GM23338 (cell line): ENCODE measurements around the gene WNT4. TPM values are rescaled to one million over a fixed set of nuclear protein-coding genes. Genes with fewer than 3 reads are reported as not detected.

Source experiments
- ATAC-seq: fragments of 200-7000 bp; cut with Tn5 transposase; 3 replicates; pipeline ENCODE4 v1.9.1; 2020
- DNase-seq: peaks from one replicate; pipeline ENCODE4 v3.0.0-alpha.2; 2015; ENCODE audit warnings: low spot score
- H2AFZ ChIP-seq: fragments of 200-600 bp; sonication (generic); 2 replicates; pipeline ENCODE4 v1.8.0; 2016; ENCODE audit warnings: antibody characterized with exemption, mild to moderate bottlenecking, moderate library complexity
- H3F3A ChIP-seq: fragments of 200-600 bp; sonication (generic); replicated peaks from 2 replicates; pipeline ENCODE4 v1.8.0; 2017; ENCODE audit warnings: antibody characterized with exemption, mixed run types, low read depth
- H3K27ac ChIP-seq: fragments of 200-600 bp; sonication (generic); 2 replicates; pipeline ENCODE4 v1.6.1; 2016; ENCODE audit warnings: low read depth
- H3K27me3 ChIP-seq: fragments of 200-600 bp; sonication (generic); 2 replicates; pipeline ENCODE4 v1.8.0; 2016; ENCODE audit warnings: mild to moderate bottlenecking, mixed run types, moderate library complexity; ENCODE audit not compliant: insufficient read depth
- H3K36me3 ChIP-seq: fragments of 200-600 bp; sonication (generic); 2 replicates; pipeline ENCODE4 v1.8.0; 2016; ENCODE audit warnings: mild to moderate bottlenecking; ENCODE audit not compliant: insufficient read depth
- H3K4me1 ChIP-seq: fragments of 200-600 bp; sonication (generic); 2 replicates; pipeline ENCODE4 v1.8.0; 2016; ENCODE audit warnings: mild to moderate bottlenecking, moderate library complexity; ENCODE audit not compliant: insufficient read depth
- H3K4me2 ChIP-seq: fragments of 200-600 bp; sonication (generic); 2 replicates; pipeline ENCODE4 v1.7.1; 2017; ENCODE audit warnings: mixed run types
- H3K4me3 ChIP-seq: fragments of 200-600 bp; sonication (generic); 2 replicates; pipeline ENCODE4 v1.6.1; 2016; ENCODE audit warnings: mixed run types
- H3K79me2 ChIP-seq: fragments of 200-600 bp; sonication (generic); replicated peaks from 2 replicates; pipeline ENCODE4 v1.8.0; 2017; ENCODE audit warnings: mild to moderate bottlenecking; ENCODE audit not compliant: insufficient read depth
- H3K9me2 ChIP-seq: fragments of 200-600 bp; sonication (generic); 2 replicates; pipeline ENCODE4 v1.8.0; 2017; ENCODE audit not compliant: insufficient read depth
- H4K20me1 ChIP-seq: fragments of 200-600 bp; sonication (generic); replicated peaks from 2 replicates; pipeline ENCODE4 v1.8.0; 2017; ENCODE audit warnings: mild to moderate bottlenecking; ENCODE audit not compliant: insufficient read depth
- H3K27ac Mint-ChIP-seq: 2 replicates; pipeline ENCODE4 v1.8.0; 2020; ENCODE audit warnings: inconsistent platforms, mild to moderate bottlenecking, moderate library complexity, mixed read lengths
- H3K27me3 Mint-ChIP-seq: 3 replicates; pipeline ENCODE4 v1.8.0; 2022; ENCODE audit warnings: low read depth, mild to moderate bottlenecking, moderate library complexity, mixed read lengths, inconsistent platforms; ENCODE audit not compliant: insufficient read depth, poor library complexity
- H3K36me3 Mint-ChIP-seq: 3 replicates; pipeline ENCODE4 v1.8.0; 2021; ENCODE audit warnings: low read depth, mild to moderate bottlenecking, inconsistent platforms, moderate library complexity, mixed read lengths
- H3K4me1 Mint-ChIP-seq: 3 replicates; pipeline ENCODE4 v1.8.0; 2020; ENCODE audit warnings: mild to moderate bottlenecking, inconsistent platforms, mixed read lengths
- H3K4me3 Mint-ChIP-seq: 3 replicates; pipeline ENCODE4 v1.8.0; 2021; ENCODE audit warnings: moderate library complexity, mild to moderate bottlenecking, inconsistent platforms, mixed read lengths
- H3K9me3 Mint-ChIP-seq: 3 replicates; pipeline ENCODE4 v1.8.0; 2020; ENCODE audit warnings: moderate library complexity, mild to moderate bottlenecking, inconsistent platforms, mixed read lengths
- CREB1 ChIP-seq: fragments of 250-450 bp; sonication (Bioruptor Pico); IDR thresholded peaks from 2 replicates; pipeline ENCODE4 v1.5.0; 2020; ENCODE audit warnings: low read depth, mild to moderate bottlenecking, moderate library complexity
- CTCF ChIP-seq, 2 experiments: fragments of 200-600 bp in 1 of 2; sonication (generic) in 1 of 2; conservative IDR thresholded peaks; 2 replicates each; pipeline versions ENCODE4 v1.5.1 to v1.6.1; 2016 to 2017; ENCODE audit warnings: antibody characterized with exemption in 2 of 2, low read depth in 2 of 2, mild to moderate bottlenecking in 2 of 2, moderate library complexity in 1 of 2
- ETS1 ChIP-seq: IDR thresholded peaks from 2 replicates; pipeline ENCODE4 v1.6.1; 2016; ENCODE audit warnings: antibody characterized with exemption
- EZH2 ChIP-seq: fragments of 200-600 bp; sonication (generic); IDR thresholded peaks from one replicate; pipeline ENCODE4 v1.8.0; 2017; ENCODE audit warnings: antibody characterized with exemption, mild to moderate bottlenecking, low read depth; ENCODE audit not compliant: unreplicated experiment
- EZH2phosphoT487 ChIP-seq: fragments of 200-600 bp; sonication (generic); IDR thresholded peaks from one replicate; pipeline ENCODE4 v1.8.1; 2018; ENCODE audit warnings: antibody characterized with exemption; ENCODE audit not compliant: unreplicated experiment
- NANOG ChIP-seq: IDR thresholded peaks from 2 replicates; pipeline ENCODE4 v1.6.1; 2016; ENCODE audit warnings: antibody characterized with exemption, borderline replicate concordance
- POLR2AphosphoS5 ChIP-seq: IDR thresholded peaks from 2 replicates; pipeline ENCODE4 v1.6.1; 2016; ENCODE audit warnings: antibody characterized with exemption, low read depth
- STAT1 ChIP-seq: IDR thresholded peaks from one replicate; pipeline ENCODE4 v1.6.1; 2016; ENCODE audit warnings: antibody characterized with exemption; ENCODE audit not compliant: unreplicated experiment
- ZNF114 ChIP-seq: fragments of 250-450 bp; sonication (Bioruptor Pico); IDR thresholded peaks from 2 replicates; pipeline ENCODE4 v1.5.0; 2020; ENCODE audit warnings: mild to moderate bottlenecking, moderate library complexity
- polyA plus RNA-seq: library from polyadenylated mRNA; unstranded; fragments of >200 nt; fragmentation: Nextera tagmentation; extraction: Ambion mirVana; gene quantifications from 2 replicates; pipeline ENCODE4 v1.2.1, GENCODE V29; 2016
- total RNA-seq: library from RNA; depleted of rRNA; stranded (reverse); fragments of >200 nt; shearing (Covaris generic); gene quantifications from 2 replicates; pipeline ENCODE4 v1.2.3, GENCODE V29; 2014

The WNT4 gene
- total and polyA plus RNA-seq, 2 experiments from 2014 or later = 0.59 to 0.79 TPM

DNA sequence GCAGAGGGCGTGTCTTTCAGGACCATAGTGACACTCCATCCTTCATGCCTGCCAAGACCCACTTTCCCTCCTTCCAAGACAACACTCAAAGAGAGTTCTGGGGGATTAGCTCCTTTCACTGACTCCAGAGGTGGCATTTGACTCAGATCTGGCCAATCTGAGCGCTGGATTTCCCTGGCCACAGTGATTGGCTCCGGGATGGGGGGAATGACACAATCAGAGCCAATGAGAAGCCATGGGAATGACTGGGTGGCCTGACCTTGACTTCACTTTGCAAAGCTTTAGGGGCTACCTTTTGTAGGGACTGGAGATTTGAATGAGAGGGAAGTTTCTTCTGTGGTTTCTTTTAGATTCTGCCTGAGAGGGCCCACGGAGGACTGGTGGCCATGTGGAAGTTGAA, 26.9 kb upstream of the WNT4 start:
- Histone ChIP-seq H3K27me3 (no peaks in the 10 kb centered on the region), H3K27ac (no peak overlapping the region), H3K9me2 (no peaks in the 10 kb centered on the region), H3K4me1 (no peaks in the 10 kb centered on the region), H3K4me3 (no peak overlapping the region), H3K36me3 (no peaks in the 10 kb centered on the region), H3K4me2 (no peak overlapping the region), H2AFZ (no peak overlapping the region), H3F3A (no peaks in the 10 kb centered on the region), H4K20me1 (no peaks in the 10 kb centered on the region), H3K79me2 (no peaks in the 10 kb centered on the region)
- Mint-ChIP-seq H3K27me3 (peaks cover 6% of the 10 kb centered on the region), H3K36me3 (no peaks in the 10 kb centered on the region), H3K9me3 (peaks cover 3% of the 10 kb centered on the region; the same call in 1 of the 3 replicates), H3K4me1 (peaks cover 2% of the 10 kb centered on the region; the same call in 1 of the 3 replicates), H3K4me3 (no peak overlapping the region), H3K27ac (no peak overlapping the region)
- ATAC-seq = no peak
- TF ChIP-seq ETS1 (no peak), STAT1 (no peak), EZH2phosphoT487 (no peak), CREB1 (no peak), CTCF (conservative IDR thresholded peaks at IDR 0.05; ENCODE audit: low read depth in 2 of 2) (no peak)
- DNase-seq = no peak

DNA sequence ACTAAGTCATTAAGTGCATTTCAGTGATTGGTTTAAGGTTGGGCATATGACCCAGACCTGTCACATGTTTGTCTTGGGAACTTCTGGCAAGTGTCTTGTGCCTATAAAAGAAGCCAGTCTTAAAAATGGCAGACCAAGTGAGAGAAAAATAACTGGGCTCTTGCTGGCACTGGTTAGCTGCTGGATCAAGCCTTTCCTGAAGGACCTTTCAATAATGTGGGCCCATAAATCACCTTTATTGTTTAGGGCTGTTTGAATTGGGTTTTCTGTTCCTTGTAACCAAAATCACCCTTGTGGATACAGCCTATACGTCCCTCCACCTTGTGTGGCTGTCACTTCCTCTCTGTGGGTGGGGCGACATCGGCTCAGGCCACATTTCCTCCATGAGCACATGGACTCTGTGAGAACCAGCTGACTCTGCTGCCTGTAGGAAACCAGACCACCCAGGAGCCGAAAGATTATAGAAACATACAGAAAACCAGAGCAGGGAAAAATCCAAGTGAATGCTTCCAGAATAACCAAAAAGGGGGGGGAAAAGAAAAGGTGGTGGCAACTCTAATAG, 25.6 kb upstream of the WNT4 start:
- no peak overlapping the region for H3K27ac ChIP-seq

GRCh38 chr1:22166439-22166838, 23.5 kb upstream of the WNT4 start:
- no peak overlapping the region for H3K4me3 ChIP-seq
- no peaks in the 10 kb centered on the region for H3K79me2 ChIP-seq
- ATAC-seq (no peak), DNase-seq (no peak)
- Mint-ChIP-seq H3K4me3 (no peak overlapping the region), H3K27me3 (peaks cover 4% of the 10 kb centered on the region), H3K36me3 (no peaks in the 10 kb centered on the region), H3K27ac (no peak overlapping the region; the same call in 1 of the 2 replicates), H3K4me1 (peaks cover 2% of the 10 kb centered on the region; the same call in 1 of the 3 replicates), H3K9me3 (no peaks in the 10 kb centered on the region)
- H3K9me2 ChIP-seq = no peaks in the 10 kb centered on the region
- H3K36me3 ChIP-seq = no peaks in the 10 kb centered on the region
- no peaks in the 10 kb centered on the region for H3K4me1 ChIP-seq
- H3K4me2 ChIP-seq = no peak overlapping the region
- no peaks in the 10 kb centered on the region for H4K20me1 ChIP-seq
- H2AFZ ChIP-seq = no peak overlapping the region
- no peaks in the 10 kb centered on the region for H3K27me3 ChIP-seq
- H3K27ac ChIP-seq = no peak overlapping the region
- H3F3A ChIP-seq = no peaks in the 10 kb centered on the region
- TF ChIP-seq CTCF (conservative IDR thresholded peaks at IDR 0.05; ENCODE audit: low read depth in 2 of 2) (no peak), EZH2 (no peak), ZNF114 (CRISPR knock-in tag) (no peak)

More for the DNA sequence above, 25.6 kb upstream of the WNT4 start:
- Histone ChIP-seq H2AFZ (no peak overlapping the region), H3K4me1 (no peaks in the 10 kb centered on the region), H3K27me3 (no peaks in the 10 kb centered on the region), H3K4me2 (no peak overlapping the region), H3K36me3 (no peaks in the 10 kb centered on the region), H3K9me2 (no peaks in the 10 kb centered on the region), H4K20me1 (no peaks in the 10 kb centered on the region), H3K79me2 (no peaks in the 10 kb centered on the region), H3K4me3 (no peak overlapping the region), H3F3A (no peaks in the 10 kb centered on the region)
- peaks cover 2% of the 10 kb centered on the region; the same call in 1 of the 3 replicates for H3K4me1 Mint-ChIP-seq
- TF ChIP-seq NANOG (no peak), STAT1 (no peak), POLR2AphosphoS5 (no peak)
- H3K27me3 Mint-ChIP-seq = peaks cover 4% of the 10 kb centered on the region
- no peaks in the 10 kb centered on the region for H3K9me3 Mint-ChIP-seq
- no peak overlapping the region for H3K27ac Mint-ChIP-seq
- no peaks in the 10 kb centered on the region for H3K36me3 Mint-ChIP-seq
- DNase-seq (no peak), ATAC-seq (no peak)
- no peak overlapping the region for H3K4me3 Mint-ChIP-seq
